ENCODE data around the gene MBOAT2. TPM values are rescaled to one million over a fixed set of nuclear protein-coding genes. Genes with fewer than 3 reads are reported as not detected.

MBOAT2 gene
- total and polyA plus RNA-seq, 2 of the 13 experiments (the other 11 are each of a cell fraction or from before 2014, with no cell fraction given): 0.11 to 0.36 TPM

- TF ChIP-seq ZNF710 (CRISPR knock-in tag; IDR thresholded peaks at IDR 0.05; ENCODE audit: borderline replicate concordance) (peak; percentile 67; the same call in 1 of the 2 replicates), DNMT3B (CRISPR knock-in tag; conservative IDR thresholded peaks at IDR 0.05) (0 out of 2 replicates have a peak, but pooled peaks have one; percentile 34), POLR2AphosphoS5 (IDR thresholded peaks at IDR 0.05; ENCODE audit: low read depth, low read length) (no peak), TAF1 (CRISPR knock-in tag; IDR thresholded peaks at IDR 0.05) (no peak), SATB2 (CRISPR knock-in tag; IDR thresholded peaks at IDR 0.05) (no peak), FUBP1 (CRISPR knock-in tag; IDR thresholded peaks at IDR 0.05; ENCODE audit: borderline replicate concordance) (no peak), ZNF292 (CRISPR knock-in tag; IDR thresholded peaks at IDR 0.05; ENCODE audit: borderline replicate concordance, low read depth) (no peak), TSC22D2 (CRISPR knock-in tag; IDR thresholded peaks at IDR 0.05; ENCODE audit: borderline replicate concordance) (0 out of 2 replicates have a peak, but pooled peaks have one; percentile 31), MYNN (CRISPR knock-in tag; IDR thresholded peaks at IDR 0.05; ENCODE audit: low read depth) (no peak), ZBTB1 (CRISPR knock-in tag; IDR thresholded peaks at IDR 0.05; ENCODE audit: borderline replicate concordance) (no peak), REXO4 (CRISPR knock-in tag; IDR thresholded peaks at IDR 0.05; ENCODE audit: borderline replicate concordance) (no peak), FOXO1 (CRISPR knock-in tag; IDR thresholded peaks at IDR 0.05) (peak; percentile 94), GLMP (CRISPR knock-in tag; IDR thresholded peaks at IDR 0.05; ENCODE audit: borderline replicate concordance) (no peak), ZC3H4 (CRISPR knock-in tag; IDR thresholded peaks at IDR 0.05; ENCODE audit: borderline replicate concordance) (no peak), NR2F1 (CRISPR knock-in tag; IDR thresholded peaks at IDR 0.05) (peak in 1 of 2 experiments; percentile 41; a peak in 1 of 4 replicates), MAX (IDR thresholded peaks at IDR 0.05) (peak; percentile 76), NCOA2 (CRISPR knock-in tag; IDR thresholded peaks at IDR 0.05) (peak; percentile 83), ZNF556 (CRISPR knock-in tag; IDR thresholded peaks at IDR 0.05; ENCODE audit: borderline replicate concordance) (no peak), ADNP (CRISPR knock-in tag; IDR thresholded peaks at IDR 0.05) (no peak), KLF6 (CRISPR knock-in tag; IDR thresholded peaks at IDR 0.05) (no peak), ZSCAN12 (CRISPR knock-in tag; IDR thresholded peaks at IDR 0.05) (no peak), EP300 (IDR thresholded peaks at IDR 0.05; ENCODE audit: low read depth in 2 of 2, low read length in 2 of 2) (peak in 1 of 2 experiments; percentile 82; a peak in 2 of 4 replicates), EP300 (CRISPR knock-in tag; IDR thresholded peaks at IDR 0.05; ENCODE audit: borderline replicate concordance) (peak; percentile 71; the same call in 1 of the 2 replicates), ZNF24 (IDR thresholded peaks at IDR 0.05) (no peak), RELA (CRISPR knock-in tag; IDR thresholded peaks at IDR 0.05) (no peak), MEIS2 (CRISPR knock-in tag; IDR thresholded peaks at IDR 0.05) (peak; percentile 81), ZNF160 (CRISPR knock-in tag; IDR thresholded peaks at IDR 0.05) (no peak)
Observed at GRCh38 chr2:8840475-8841091, 162.9 kb downstream of the MBOAT2 start (continued).

Data from HepG2 (cell line).